Activated naive CD8-positive, alpha-beta T cell treated with anti-CD3 and anti-CD28 coated beads, Interleukin-2, amount 50 U/mL, for 16 hours (primary cell): ENCODE results near the gene NMU.
"Not testable (repeated sequence)": the region's sequence is repeated elsewhere in the genome, so short reads cannot be mapped to it uniquely, and the experiment has no call there.

Source experiments
- DNase-seq: peaks from one replicate; pipeline ENCODE4 v3.0.0-alpha.2; 2020; ENCODE audit warnings: low read depth, low spot score

Gene NMU

GRCh38 chr4:55635741-55636655 lies at the start of gene NMU:
Gene NMU, minus strand, starts transcription at chr4:55636298. Its CDS starts 106 bp downstream, at chr4:55636192.
- DNase-seq, result no peak

- no peak for DNase-seq
Observed at GRCh38 chr4:55684276-55684675, 48.2 kb upstream of the NMU start.

GRCh38 chr4:55682797-55683196 lies 46.7 kb upstream of the NMU start:
- not testable (repeated sequence) for DNase-seq

- no peak for DNase-seq
Observed at GRCh38 chr4:55682295-55682694, 46.2 kb upstream of the NMU start.

GRCh38 chr4:55681430-55681829 lies 45.3 kb upstream of the NMU start:
- DNase-seq, result no peak

GRCh38 chr4:55675196-55675793 lies 39.2 kb upstream of the NMU start:
- no peak for DNase-seq

GRCh38 chr4:55673424-55673823 lies 37.3 kb upstream of the NMU start:
- DNase-seq, result no peak

GRCh38 chr4:55671667-55672066 lies 35.6 kb upstream of the NMU start:
- DNase-seq, result no peak

- no peak for DNase-seq
Observed at GRCh38 chr4:55670695-55671094, 34.6 kb upstream of the NMU start.

GRCh38 chr4:55668449-55668848 lies 32.4 kb upstream of the NMU start:
- DNase-seq, result no peak

- DNase-seq, result no peak
Observed at GRCh38 chr4:55666535-55666934, 30.4 kb upstream of the NMU start.

- no peak for DNase-seq
Observed at GRCh38 chr4:55663145-55663544, 27.0 kb upstream of the NMU start.

- DNase-seq, result no peak
Observed at GRCh38 chr4:55661398-55662056, 25.4 kb upstream of the NMU start.

- DNase-seq, result no peak
Observed at GRCh38 chr4:55658657-55659056, 22.6 kb upstream of the NMU start.

- no peak for DNase-seq
Observed at GRCh38 chr4:55654131-55654530, 18.0 kb upstream of the NMU start.

GRCh38 chr4:55650483-55650882 lies 14.4 kb upstream of the NMU start:
- no peak for DNase-seq

- DNase-seq, result no peak
Observed at GRCh38 chr4:55637272-55637820, 1.2 kb upstream of the NMU start.

- DNase-seq, result no peak
Observed at GRCh38 chr4:55636656-55636999, 530 bp upstream of the NMU start.

GRCh38 chr4:55635282-55635681 lies 816 bp downstream of the NMU start:
- DNase-seq, result no peak

- no peak for DNase-seq
Observed at GRCh38 chr4:55634417-55635128, 1.5 kb downstream of the NMU start.

- no peak for DNase-seq
Observed at GRCh38 chr4:55633903-55634302, 2.2 kb downstream of the NMU start.

GRCh38 chr4:55625835-55626234 lies 10.3 kb downstream of the NMU start:
- DNase-seq, result no peak
